OCI-LY3 (cell line): ENCODE results near the gene KIF6.

Source experiments
- H2AFZ ChIP-seq: fragments of 200-600, 300-600 bp; shearing (Covaris generic); 2 replicates; pipeline ENCODE4 v1.6.0; 2014; ENCODE audit warnings: antibody characterized with exemption, low read depth, low read length
- H3K27ac ChIP-seq: fragments of 200-600, 300-600 bp; sonication (generic); 2 replicates; pipeline ENCODE4 v1.5.1; 2014; ENCODE audit warnings: mild to moderate bottlenecking, low read length, moderate library complexity, mixed read lengths
- H3K27me3 ChIP-seq: fragments of 200-600, 300-600 bp; sonication (generic); 2 replicates; pipeline ENCODE4 v1.6.1; 2014; ENCODE audit warnings: low read depth, low read length, mixed read lengths
- H3K36me3 ChIP-seq: fragments of 200-600, 300-600 bp; sonication (generic); replicated peaks from 2 replicates; pipeline ENCODE3; 2014; ENCODE audit warnings: low read depth, low read length, mixed read lengths
- H3K4me1 ChIP-seq: fragments of 300-600, 200-600 bp; sonication (generic); 2 replicates; pipeline ENCODE4 v1.6.1; 2014; ENCODE audit warnings: low read length, mixed read lengths
- H3K4me2 ChIP-seq: fragments of 200-600, 300-600 bp; sonication (generic); 2 replicates; pipeline ENCODE4 v1.6.1; 2014; ENCODE audit warnings: low read length, mixed read lengths
- H3K4me3 ChIP-seq: fragments of 300-600, 200-600 bp; sonication (generic); 2 replicates; pipeline ENCODE4 v1.5.1; 2014; ENCODE audit warnings: antibody characterized with exemption, mild to moderate bottlenecking, low read length, moderate library complexity
- H3K79me2 ChIP-seq: fragments of 300-600, 200-600 bp; shearing (Covaris generic); 2 replicates; pipeline ENCODE4 v1.6.1; 2014; ENCODE audit warnings: mild to moderate bottlenecking, low read length, mixed read lengths
- H3K9ac ChIP-seq: fragments of 300-600, 200-600 bp; shearing (Covaris generic); 2 replicates; pipeline ENCODE4 v1.6.0; 2014; ENCODE audit warnings: mild to moderate bottlenecking, low read length, moderate library complexity
- H3K9me3 ChIP-seq: fragments of 200-600, 300-600 bp; shearing (Covaris generic); 2 replicates; pipeline ENCODE4 v1.6.1; 2014; ENCODE audit warnings: low read length, mixed read lengths; ENCODE audit not compliant: insufficient read depth
- H4K20me1 ChIP-seq: fragments of 200-600, 300-600 bp; sonication (generic); 2 replicates; pipeline ENCODE4 v1.6.1; 2016; ENCODE audit warnings: low read length, mixed read lengths; ENCODE audit not compliant: insufficient read depth
- CTCF ChIP-seq: fragments of 200-600, 300-600 bp; sonication (generic); IDR thresholded peaks from 2 replicates; pipeline ENCODE4 v1.5.1; 2014; ENCODE audit warnings: antibody characterized with exemption, low read length, low read depth
- EZH2phosphoT487 ChIP-seq: fragments of 200-600 bp; shearing (Covaris generic); IDR thresholded peaks from 2 replicates; pipeline ENCODE4 v1.6.1; 2018; ENCODE audit warnings: antibody characterized with exemption, mixed run types, low read depth

KIF6 gene

GRCh38 chr6:39403304-39403703, 321.9 kb downstream of the KIF6 start:
- no peaks in the 10 kb centered on the region for H3K4me1 ChIP-seq
- no peaks in the 10 kb centered on the region for H3K36me3 ChIP-seq
- H3K27ac ChIP-seq = no peak overlapping the region
- TF ChIP-seq CTCF (no peak), EZH2phosphoT487 (no peak)
- H4K20me1 ChIP-seq = no peaks in the 10 kb centered on the region
- H3K79me2 ChIP-seq = no peaks in the 10 kb centered on the region
- H3K9me3 ChIP-seq = no peaks in the 10 kb centered on the region
- H2AFZ ChIP-seq = no peak overlapping the region
- H3K4me2 ChIP-seq = no peak overlapping the region
- no peak overlapping the region for H3K9ac ChIP-seq
- no peaks in the 10 kb centered on the region for H3K27me3 ChIP-seq
- H3K4me3 ChIP-seq = no peak overlapping the region

- Histone ChIP-seq H2AFZ (no peak overlapping the region), H3K79me2 (no peaks in the 10 kb centered on the region), H3K36me3 (no peaks in the 10 kb centered on the region), H3K9me3 (no peaks in the 10 kb centered on the region), H4K20me1 (no peaks in the 10 kb centered on the region), H3K27me3 (no peaks in the 10 kb centered on the region), H3K9ac (no peak overlapping the region), H3K4me1 (no peaks in the 10 kb centered on the region), H3K4me3 (no peak overlapping the region), H3K27ac (no peak overlapping the region), H3K4me2 (no peak overlapping the region)
- TF ChIP-seq CTCF (no peak), EZH2phosphoT487 (no peak)
These were observed 322.9 kb downstream of the KIF6 start for GRCh38 chr6:39402239-39402751.

GRCh38 chr6:39401376-39401775, 323.8 kb downstream of the KIF6 start:
- Histone ChIP-seq H3K9ac (no peak overlapping the region), H3K4me1 (no peaks in the 10 kb centered on the region), H3K27me3 (no peaks in the 10 kb centered on the region), H3K79me2 (no peaks in the 10 kb centered on the region), H3K4me2 (no peak overlapping the region), H3K36me3 (no peaks in the 10 kb centered on the region), H3K9me3 (no peaks in the 10 kb centered on the region), H2AFZ (no peak overlapping the region), H4K20me1 (no peaks in the 10 kb centered on the region), H3K27ac (no peak overlapping the region), H3K4me3 (no peak overlapping the region)
- TF ChIP-seq EZH2phosphoT487 = no peak
- no peak for TF ChIP-seq CTCF

- Histone ChIP-seq H3K36me3 (no peaks in the 10 kb centered on the region), H2AFZ (no peak overlapping the region), H3K4me2 (no peak overlapping the region), H3K27me3 (no peaks in the 10 kb centered on the region), H3K4me1 (no peaks in the 10 kb centered on the region), H3K9ac (no peak overlapping the region), H3K79me2 (no peaks in the 10 kb centered on the region), H3K9me3 (no peaks in the 10 kb centered on the region), H3K27ac (no peak overlapping the region), H4K20me1 (no peaks in the 10 kb centered on the region), H3K4me3 (no peak overlapping the region)
- TF ChIP-seq EZH2phosphoT487 (no peak), CTCF (no peak)
These were observed 325.2 kb downstream of the KIF6 start for GRCh38 chr6:39400026-39400425.
